HepG2 (cell line): ENCODE data around the gene TAOK3. TPM values are rescaled to one million over a fixed set of nuclear protein-coding genes. Genes with fewer than 3 reads are reported as not detected.

ENCODE experiments used
- ATAC-seq: fragments of 200-7000 bp; cut with Tn5 transposase; 3 replicates; pipeline ENCODE4 v1.9.1; 2020; ENCODE audit warnings: mild to moderate bottlenecking, moderate library complexity
- BruUV-seq: library from RNA; stranded (reverse); fragments of 400-500 nt; replicated peaks from 2 replicates; lab custom pipeline; 2021; lab: Mats Ljungman, UMichigan
- CTCF ChIA-PET: fragments of 300-600 bp; formaldehyde crosslinking; extraction: SDS; loops from one replicate; lab custom pipeline; 2021; ENCODE audit warnings: low total read pairs, inconsistent platforms, low intra/inter-chr PET ratio; lab: Yijun Ruan, JAX
- POLR2A ChIA-PET: fragments of 350-600 bp; sonication (Branson Sonifier 250); formaldehyde crosslinking; loops from one replicate; lab custom pipeline; 2020; ENCODE audit warnings: antibody characterized with exemption, inconsistent platforms; lab: Yijun Ruan, JAX
- DNase-seq: peaks from one replicate; pipeline ENCODE4 v3.0.0-alpha.2; 2015; ENCODE audit warnings: low spot score
- FAIRE-seq: peaks from 3 replicates; lab custom pipeline; 2011; peaks lifted over from hg19 to GRCh38; lab: Jason Lieb, UNC
- H2AFZ ChIP-seq: one replicate; pipeline ENCODE4 v1.6.1; 2011; ENCODE audit warnings: low read length, inconsistent platforms
- H3K27ac ChIP-seq: fragments of 300-600 bp; 3 replicates; pipeline ENCODE4 v1.8.0; 2011; ENCODE audit warnings: mixed run types, mild to moderate bottlenecking, mixed read lengths, low read length, inconsistent platforms; ENCODE audit not compliant: insufficient read depth; ENCODE audit errors: extremely low read length
- H3K27me3 ChIP-seq, 2 experiments: fragments of 200-600 bp in 1 of 2; 2 replicates in 1 of 2; 3 replicates in 1 of 2; pipeline versions ENCODE4 v1.6.0 to v1.8.0; 2011; ENCODE audit warnings: low read length in 2 of 2, mild to moderate bottlenecking in 2 of 2, moderate library complexity in 2 of 2, inconsistent platforms in 1 of 2; ENCODE audit not compliant: insufficient read depth in 2 of 2, control insufficient read depth in 1 of 2
- H3K36me3 ChIP-seq, 2 experiments: fragments of 200-600 bp in 1 of 2; replicated peaks in 1 of 2; 2 replicates in 1 of 2; 3 replicates in 1 of 2; pipeline versions ENCODE4 v1.5.1 to v1.8.0; 2011; ENCODE audit warnings: low read length in 2 of 2, inconsistent platforms in 1 of 2; ENCODE audit not compliant: insufficient read depth in 2 of 2, control insufficient read depth in 1 of 2
- H3K4me1 ChIP-seq: 2 replicates; pipeline ENCODE4 v1.5.1; 2012; ENCODE audit warnings: low read length, inconsistent platforms; ENCODE audit not compliant: insufficient read depth
- H3K4me2 ChIP-seq: 2 replicates; pipeline ENCODE4 v1.6.0; 2011; ENCODE audit warnings: low read depth, low read length, inconsistent platforms
- H3K4me3 ChIP-seq, 3 experiments: fragments of 200-600 bp in 1 of 3; sonication (generic), shearing (Covaris generic) in 1 of 3; replicated peaks in 1 of 3; 2 replicates each; pipeline ENCODE4 v1.5.1; 2011 to 2016; ENCODE audit warnings: low read length in 3 of 3, inconsistent platforms in 2 of 3, low read depth in 2 of 3, mild to moderate bottlenecking in 2 of 3, control low read depth in 1 of 3, mixed read lengths in 1 of 3; ENCODE audit not compliant: insufficient read depth in 1 of 3
- H3K79me2 ChIP-seq: one replicate; pipeline ENCODE4 v1.6.1; 2011; ENCODE audit warnings: low read length, inconsistent platforms; ENCODE audit not compliant: insufficient read depth
- H3K9ac ChIP-seq: 2 replicates; pipeline ENCODE4 v1.6.0; 2011; ENCODE audit warnings: mild to moderate bottlenecking, low read depth, low read length, inconsistent platforms; ENCODE audit not compliant: insufficient read depth
- H3K9me3 ChIP-seq: 2 replicates; pipeline ENCODE4 v1.5.1; 2012; ENCODE audit warnings: mild to moderate bottlenecking, low read length
- H4K20me1 ChIP-seq: 2 replicates; pipeline ENCODE4 v1.6.0; 2011; ENCODE audit warnings: inconsistent platforms, mild to moderate bottlenecking, low read length, moderate library complexity; ENCODE audit not compliant: insufficient read depth
- ARHGAP35 ChIP-seq: sonication (generic); formaldehyde crosslinking; IDR thresholded peaks from 2 replicates; pipeline ENCODE4 v1.9.0; 2022; ENCODE audit warnings: mild to moderate bottlenecking, inconsistent platforms, moderate library complexity, missing genetic modification reagents, borderline replicate concordance
- HOXA3 ChIP-seq: sonication (generic); formaldehyde crosslinking; IDR thresholded peaks from 2 replicates; pipeline ENCODE4 v1.5.0; 2020; ENCODE audit warnings: missing genetic modification reagents
- MTF1 ChIP-seq: sonication (generic); formaldehyde crosslinking; IDR thresholded peaks from 2 replicates; pipeline ENCODE4 v1.5.0; 2020; ENCODE audit warnings: missing genetic modification reagents
- NR2F6 ChIP-seq, 2 experiments: IDR thresholded peaks; 2 replicates each; pipeline ENCODE4 v1.6.1; 2016; ENCODE audit warnings: antibody characterized with exemption in 1 of 2, mild to moderate bottlenecking in 1 of 2
- XBP1 ChIP-seq: sonication (generic); formaldehyde crosslinking; IDR thresholded peaks from 2 replicates; pipeline ENCODE4 v1.5.0; 2020; ENCODE audit warnings: missing genetic modification reagents
- ZFP90 ChIP-seq: sonication (generic); formaldehyde crosslinking; IDR thresholded peaks from 2 replicates; pipeline ENCODE4 v1.8.0; 2022; ENCODE audit warnings: missing genetic modification reagents, mild to moderate bottlenecking, inconsistent platforms, borderline replicate concordance
- ZNF441 ChIP-seq: sonication (generic); formaldehyde crosslinking; IDR thresholded peaks from 2 replicates; pipeline ENCODE4 v1.7.0; 2021; ENCODE audit warnings: missing genetic modification reagents, borderline replicate concordance
- ZNF468 ChIP-seq: sonication (generic); formaldehyde crosslinking; IDR thresholded peaks from 2 replicates; pipeline ENCODE4 v1.8.0; 2022; ENCODE audit warnings: mild to moderate bottlenecking, moderate library complexity, missing genetic modification reagents
- ZNF644 ChIP-seq: IDR thresholded peaks from 2 replicates; pipeline ENCODE4 v1.6.1; 2016; ENCODE audit warnings: low read depth
- ZNF670 ChIP-seq: sonication (generic); formaldehyde crosslinking; IDR thresholded peaks from 2 replicates; pipeline ENCODE4 v1.8.0; 2022; ENCODE audit warnings: mild to moderate bottlenecking, missing genetic modification reagents, borderline replicate concordance
- ZNF75D ChIP-seq: sonication (generic); formaldehyde crosslinking; IDR thresholded peaks from 2 replicates; pipeline ENCODE4 v1.8.1; 2023; ENCODE audit warnings: missing genetic modification reagents, mild to moderate bottlenecking, borderline replicate concordance
- WGBS: methylation state at CpG from one replicate; pipeline ENCODE4 v1.1.6; 2017; ENCODE audit warnings: low lambda C conversion rate; 5-methylcytosine and 5-hydroxymethylcytosine counted together
- in situ Hi-C: cut with HindIII; loops from 2 replicates; pipeline ENCODE4 v1.10.0; 2017; ENCODE audit warnings: low pct_unique_long_range_greater_than_20kb; ENCODE audit not compliant: extremely low pct_ligation_motif_present
- intact Hi-C: fragments of 100-400 bp; cut with micrococcal nuclease; formaldehyde crosslinking; loops from one replicate; pipeline ENCODE4 v1.10.0; 2022; ENCODE audit not compliant: unreplicated experiment
- polyA plus RNA-seq, 8 experiments: library from polyadenylated mRNA; depleted of rRNA in 3 of 8; stranded (reverse) in 7 of 8; unstranded in 1 of 8; fragments of >200 nt; fragmentation: Illumina TruSeq in 4 of 8; extraction: Trizol in 4 of 8; gene quantifications; 2 replicates each; pipeline versions ENCODE4 v1.2.1 to v1.2.3, GENCODE V29; 2011 to 2016; ENCODE audit warnings: low read depth in 4 of 8, missing spikeins in 1 of 8, mixed read lengths in 1 of 8; ENCODE audit not compliant: insufficient read depth in 1 of 8
- total RNA-seq, 5 experiments: library from RNA; depleted of rRNA; stranded (reverse); fragments of >200 nt; fragmentation: Illumina TruSeq; extraction: Trizol; gene quantifications; 2 replicates each; pipeline ENCODE4 v1.2.3, GENCODE V29; 2016; ENCODE audit warnings: low read depth in 1 of 5
- TF ChIP-seq, protein P1 (sequence below): IDR thresholded peaks from 2 replicates; pipeline ENCODE4 v1.6.1; 2016; ENCODE audit warnings: mild to moderate bottlenecking, missing biosample characterization, missing genetic modification reagents
- TF ChIP-seq, protein P2 (sequence below): sonication (generic); formaldehyde crosslinking; IDR thresholded peaks from 2 replicates; pipeline ENCODE4 v1.4.0; 2020; ENCODE audit warnings: missing genetic modification reagents, mild to moderate bottlenecking, borderline replicate concordance
- TF ChIP-seq, protein P3 (sequence below): sonication (generic); IDR thresholded peaks from 2 replicates; pipeline ENCODE4 v1.6.1; 2016; ENCODE audit warnings: low read depth, borderline replicate concordance
- TF ChIP-seq, protein P4 (sequence below): sonication (generic); formaldehyde crosslinking; conservative IDR thresholded peaks from 2 replicates; pipeline ENCODE4 v1.8.0; 2022; ENCODE audit warnings: mild to moderate bottlenecking, moderate library complexity, missing genetic modification reagents

TAOK3 gene
- total and polyA plus RNA-seq, 2 of the 13 experiments (the other 11 are each of a cell fraction or from before 2014, with no cell fraction given), result 10.4 to 12.3 TPM

DNA sequence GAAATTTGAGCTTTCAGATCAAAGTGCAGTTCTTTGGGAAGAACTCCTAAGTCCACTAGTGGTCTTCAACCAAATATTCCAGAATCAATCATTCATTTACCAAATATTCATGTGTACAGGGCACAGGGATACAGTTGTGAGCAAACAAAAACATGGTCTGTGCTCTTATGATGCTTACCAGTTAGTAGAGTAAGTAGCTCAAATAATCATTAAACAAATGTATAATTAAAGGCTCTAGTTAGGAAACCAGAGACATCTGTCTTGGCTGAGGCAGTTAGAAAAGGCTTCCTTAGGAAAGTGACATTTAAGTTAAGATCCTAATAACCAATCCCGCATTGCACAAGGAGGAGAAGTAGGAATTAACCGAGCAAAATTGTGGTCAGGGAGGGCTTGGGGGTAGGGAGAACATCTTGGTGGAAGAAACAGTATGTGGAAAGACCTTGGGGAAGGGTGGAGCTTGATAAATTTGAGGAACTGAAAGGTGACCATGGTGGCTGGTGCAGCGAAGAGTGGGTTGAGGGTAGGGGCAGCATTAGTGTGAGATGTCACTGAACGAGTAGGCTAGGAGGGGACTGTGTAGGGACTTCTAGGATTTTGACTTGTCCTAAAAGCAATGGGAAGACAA, 196.8 kb downstream of the TAOK3 start:
- ATAC-seq, result no peak
- no peak for FAIRE-seq
- 94% methylated on average over 4 of the region's 4 CpGs for WGBS

DNA sequence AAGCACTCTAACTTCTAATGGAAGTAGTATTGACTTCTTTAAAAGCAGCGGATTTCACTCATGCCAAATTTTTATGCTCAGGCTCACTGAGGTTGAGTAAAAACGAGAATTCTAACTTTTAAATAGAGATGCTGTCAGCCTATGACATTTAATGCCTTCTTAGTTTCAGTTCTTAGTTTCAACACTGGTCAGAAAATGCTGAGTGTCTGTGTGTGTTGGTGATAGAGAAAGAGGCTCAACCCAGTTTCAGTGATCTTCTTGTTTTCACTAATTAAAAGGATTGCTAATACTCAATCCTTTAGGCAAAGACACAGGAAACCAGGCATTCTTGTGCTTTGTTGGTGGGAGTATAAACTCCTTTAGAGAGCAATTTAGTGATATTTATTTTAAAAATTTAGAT, 205.8 kb downstream of the TAOK3 start:
- H3K9me3 ChIP-seq, result no peaks in the 10 kb centered on the region
- no peaks in the 10 kb centered on the region for H4K20me1 ChIP-seq
- no TSS peak for BruUV-seq
- no peak overlapping the region for H3K4me2 ChIP-seq
- WGBS, result 94% methylated on average over 2 of the region's 2 CpGs
- intact Hi-C loops, result no loop called here
- POLR2A ChIA-PET, result interaction anchor here (1.3 kb wide), 1 partner anchor 28 kb away, joined by 3 read pairs; no protein-coding TSS in a partner anchor
- CTCF ChIA-PET, result no interaction called here
- H3K27me3 ChIP-seq, result no peaks in the 10 kb centered on the region
- H3K36me3 ChIP-seq, result peaks cover 0 to 11% of the 10 kb centered on the region in 2 experiments; a peak in 3 of 5 replicates
- no peak overlapping the region for H3K4me3 ChIP-seq
- H3K4me1 ChIP-seq, result no peaks in the 10 kb centered on the region
- no peak for FAIRE-seq
- H3K27ac ChIP-seq, result no peak overlapping the region
- no peak overlapping the region for H3K9ac ChIP-seq
- H2AFZ ChIP-seq, result no peak overlapping the region
- no peak for ATAC-seq
- H3K79me2 ChIP-seq, result no peaks in the 10 kb centered on the region
- in situ Hi-C loops, result no loop called here
- no peak for DNase-seq
- TF ChIP-seq, protein P1, sequence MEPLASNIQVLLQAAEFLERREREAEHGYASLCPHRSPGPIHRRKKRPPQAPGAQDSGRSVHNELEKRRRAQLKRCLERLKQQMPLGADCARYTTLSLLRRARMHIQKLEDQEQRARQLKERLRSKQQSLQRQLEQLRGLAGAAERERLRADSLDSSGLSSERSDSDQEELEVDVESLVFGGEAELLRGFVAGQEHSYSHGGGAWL (CRISPR knock-in tag), result no peak
- TF ChIP-seq ZNF644 (CRISPR knock-in tag) (no peak), ZNF441 (CRISPR knock-in tag) (no peak), NR2F6 (IDR thresholded peaks at IDR 0.05) (no peak), NR2F6 (CRISPR knock-in tag; IDR thresholded peaks at IDR 0.05) (no peak), MTF1 (CRISPR knock-in tag) (no peak), ARHGAP35 (CRISPR knock-in tag) (no peak), ZNF468 (CRISPR knock-in tag) (no peak), HOXA3 (CRISPR knock-in tag) (no peak), ZNF75D (CRISPR knock-in tag) (no peak), XBP1 (CRISPR knock-in tag) (no peak)
- TF ChIP-seq, protein P2, sequence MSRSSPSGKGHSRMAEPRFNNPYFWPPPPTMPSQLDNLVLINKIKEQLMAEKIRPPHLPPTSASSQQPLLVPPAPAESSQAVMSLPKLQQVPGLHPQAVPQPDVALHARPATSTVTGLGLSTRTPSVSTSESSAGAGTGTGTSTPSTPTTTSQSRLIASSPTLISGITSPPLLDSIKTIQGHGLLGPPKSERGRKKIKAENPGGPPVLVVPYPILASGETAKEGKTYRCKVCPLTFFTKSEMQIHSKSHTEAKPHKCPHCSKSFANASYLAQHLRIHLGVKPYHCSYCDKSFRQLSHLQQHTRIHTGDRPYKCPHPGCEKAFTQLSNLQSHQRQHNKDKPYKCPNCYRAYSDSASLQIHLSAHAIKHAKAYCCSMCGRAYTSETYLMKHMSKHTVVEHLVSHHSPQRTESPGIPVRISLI (CRISPR knock-in tag), result no peak
- TF ChIP-seq, protein P3, sequence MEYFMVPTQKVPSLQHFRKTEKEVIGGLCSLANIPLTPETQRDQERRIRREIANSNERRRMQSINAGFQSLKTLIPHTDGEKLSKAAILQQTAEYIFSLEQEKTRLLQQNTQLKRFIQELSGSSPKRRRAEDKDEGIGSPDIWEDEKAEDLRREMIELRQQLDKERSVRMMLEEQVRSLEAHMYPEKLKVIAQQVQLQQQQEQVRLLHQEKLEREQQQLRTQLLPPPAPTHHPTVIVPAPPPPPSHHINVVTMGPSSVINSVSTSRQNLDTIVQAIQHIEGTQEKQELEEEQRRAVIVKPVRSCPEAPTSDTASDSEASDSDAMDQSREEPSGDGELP, result no peak
- TF ChIP-seq, protein P4, sequence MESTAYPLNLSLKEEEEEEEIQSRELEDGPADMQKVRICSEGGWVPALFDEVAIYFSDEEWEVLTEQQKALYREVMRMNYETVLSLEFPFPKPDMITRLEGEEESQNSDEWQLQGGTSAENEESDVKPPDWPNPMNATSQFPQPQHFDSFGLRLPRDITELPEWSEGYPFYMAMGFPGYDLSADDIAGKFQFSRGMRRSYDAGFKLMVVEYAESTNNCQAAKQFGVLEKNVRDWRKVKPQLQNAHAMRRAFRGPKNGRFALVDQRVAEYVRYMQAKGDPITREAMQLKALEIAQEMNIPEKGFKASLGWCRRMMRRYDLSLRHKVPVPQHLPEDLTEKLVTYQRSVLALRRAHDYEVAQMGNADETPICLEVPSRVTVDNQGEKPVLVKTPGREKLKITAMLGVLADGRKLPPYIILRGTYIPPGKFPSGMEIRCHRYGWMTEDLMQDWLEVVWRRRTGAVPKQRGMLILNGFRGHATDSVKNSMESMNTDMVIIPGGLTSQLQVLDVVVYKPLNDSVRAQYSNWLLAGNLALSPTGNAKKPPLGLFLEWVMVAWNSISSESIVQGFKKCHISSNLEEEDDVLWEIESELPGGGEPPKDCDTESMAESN (CRISPR knock-in tag), result no peak

More for the DNA sequence above, 196.8 kb downstream of the TAOK3 start:
- Histone ChIP-seq H2AFZ (no peak overlapping the region), H3K4me1 (no peaks in the 10 kb centered on the region), H3K4me3 (no peak overlapping the region), H3K79me2 (no peaks in the 10 kb centered on the region), H3K9ac (no peak overlapping the region), H3K27me3 (no peaks in the 10 kb centered on the region)
- intact Hi-C loops, result no loop called here
- no peak for DNase-seq
- TF ChIP-seq ZFP90 (CRISPR knock-in tag) (no peak), ZNF670 (CRISPR knock-in tag) (no peak)
- TF ChIP-seq, all 625 proteins: peak for 0
- H3K36me3 ChIP-seq, result peaks cover 2 to 31% of the 10 kb centered on the region in 2 experiments; a peak in 4 of 5 replicates
- H3K4me2 ChIP-seq, result no peak overlapping the region
- no TSS peak for BruUV-seq
- POLR2A ChIA-PET, result no interaction called here
- H3K9me3 ChIP-seq, result no peaks in the 10 kb centered on the region
- in situ Hi-C loops, result no loop called here
- CTCF ChIA-PET, result no interaction called here
- H4K20me1 ChIP-seq, result no peaks in the 10 kb centered on the region
- no peak overlapping the region for H3K27ac ChIP-seq
